Spleen (tissue), 7 donors: ENCODE data around the gene ATG9A.

ENCODE experiments used
- CTCF ChIP-seq, 11 experiments: fragments of 200-600 bp in 7 of 11; fragments of 450-650 bp in 4 of 11; sonication (generic) in 4 of 11; IDR thresholded peaks in 8 of 11; conservative IDR thresholded peaks in 3 of 11; 1 replicate in 7 of 11; 2 replicates in 4 of 11; pipeline versions ENCODE4 v1.4.0 to v1.8.0; 2016 to 2021; ENCODE audit warnings: antibody characterized with exemption in 11 of 11, inconsistent platforms in 4 of 11, mild to moderate bottlenecking in 1 of 11
- POLR2A ChIP-seq, 3 donors: fragments of 450-650 bp; IDR thresholded peaks; one replicate each; pipeline ENCODE4 v1.5.1; 2017; ENCODE audit warnings: antibody characterized with exemption in 3 of 3, mild to moderate bottlenecking in 1 of 3
- donor health status: DM: no; HTN: no; CAD: no; lungs with moderate emphysema.
- donor health status: DM: no; HTN: no; CAD: no.
- donor health status: DM: no; HTN: no; CAD: no.

DNA sequence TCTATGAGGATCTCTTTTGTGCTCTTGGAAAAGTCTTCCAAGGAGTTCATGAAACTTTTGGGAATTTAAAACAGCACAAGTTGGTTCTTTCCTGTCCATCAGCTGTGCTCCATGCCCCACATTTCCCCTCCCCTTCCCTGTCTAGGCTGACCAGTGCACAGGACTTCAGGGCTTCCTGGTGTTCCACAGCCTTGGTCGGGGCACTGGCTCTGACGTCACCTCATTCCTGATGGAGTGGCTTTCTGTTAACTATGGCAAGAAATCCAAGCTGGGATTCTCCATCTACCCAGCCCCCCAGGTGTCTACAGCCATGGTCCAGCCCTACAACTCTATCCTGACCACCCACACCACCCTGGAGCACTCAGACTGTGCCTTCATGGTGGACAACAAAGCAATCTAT lies 41.6 kb upstream of the ATG9A start:
- TF ChIP-seq POLR2A (IDR thresholded peaks at IDR 0.05) (no peak), CTCF (IDR thresholded peaks at IDR 0.05 in 8 of 11, conservative IDR thresholded peaks at IDR 0.05 in 3 of 11) (no peak)
